ENCODE results near the gene AKNA. TPM values are rescaled to one million over a fixed set of nuclear protein-coding genes. Genes with fewer than 3 reads are reported as not detected.

AKNA gene
- total RNA-seq, 1 donor from 2014 or later: 16.0 TPM

GRCh38 chr9:114301798-114302565, 85.8 kb downstream of the AKNA start:
- H4K20me1 ChIP-seq (ENCODE audit: insufficient read depth, low read length): no peaks in the 10 kb centered on the region
- DNase-seq (ENCODE audit: low read depth) (no peak), FAIRE-seq (no peak)
- H3K9ac ChIP-seq (ENCODE audit: low read length): no peak overlapping the region
- no peaks in the 10 kb centered on the region for H3K27me3 ChIP-seq (ENCODE audit: insufficient read depth, low read length)
- no peaks in the 10 kb centered on the region for H3K79me2 ChIP-seq (ENCODE audit: insufficient read depth, low read length)
- Mint-ChIP-seq H3K4me1 (ENCODE audit: low read depth, unreplicated experiment) (peaks cover 2% of the 10 kb centered on the region), H3K36me3 (ENCODE audit: low read depth, unreplicated experiment) (peaks cover 28% of the 10 kb centered on the region), H3K4me3 (ENCODE audit: unreplicated experiment) (no peak overlapping the region), H3K9me3 (ENCODE audit: unreplicated experiment) (no peaks in the 10 kb centered on the region), H3K27me3 (ENCODE audit: low read depth, unreplicated experiment) (no peaks in the 10 kb centered on the region), H3K27ac (ENCODE audit: unreplicated experiment) (no peak overlapping the region)
- H3K27ac ChIP-seq (ENCODE audit: low read depth, low read length): no peak overlapping the region
- no peaks in the 10 kb centered on the region for H3K9me3 ChIP-seq (ENCODE audit: insufficient read depth, low read depth, low read length)
- H3K4me3 ChIP-seq (ENCODE audit: insufficient read depth, low read depth, low read length): no peak overlapping the region
- peaks cover 8% of the 10 kb centered on the region for H3K36me3 ChIP-seq (ENCODE audit: insufficient read depth, low read length)
- no peak overlapping the region for H3K4me2 ChIP-seq (ENCODE audit: low read length)
- TF ChIP-seq CTCF (IDR thresholded peaks at IDR 0.05; ENCODE audit: insufficient read depth, low read depth, low read length) (no peak), EZH2 (IDR thresholded peaks at IDR 0.05; ENCODE audit: insufficient read depth, low read length) (no peak)
- H3K4me1 ChIP-seq (ENCODE audit: insufficient read depth, low read length): no peaks in the 10 kb centered on the region
- H2AFZ ChIP-seq (ENCODE audit: low read depth, low read length): no peak overlapping the region

GRCh38 chr9:114300846-114301797, 86.7 kb downstream of the AKNA start:
- no peak for DNase-seq (ENCODE audit: low read depth)

More at GRCh38 chr9:114300846-114301797, 86.7 kb downstream of the AKNA start:
- Histone ChIP-seq H4K20me1 (ENCODE audit: insufficient read depth, low read length) (no peaks in the 10 kb centered on the region), H3K9me3 (ENCODE audit: insufficient read depth, low read depth, low read length) (no peaks in the 10 kb centered on the region), H3K4me2 (ENCODE audit: low read length) (no peak overlapping the region), H3K27me3 (ENCODE audit: insufficient read depth, low read length) (no peaks in the 10 kb centered on the region), H3K4me3 (ENCODE audit: insufficient read depth, low read depth, low read length) (no peak overlapping the region), H2AFZ (ENCODE audit: low read depth, low read length) (no peak overlapping the region), H3K9ac (ENCODE audit: low read length) (no peak overlapping the region), H3K79me2 (ENCODE audit: insufficient read depth, low read length) (no peaks in the 10 kb centered on the region), H3K27ac (ENCODE audit: low read depth, low read length) (no peak overlapping the region), H3K4me1 (ENCODE audit: insufficient read depth, low read length) (no peaks in the 10 kb centered on the region), H3K36me3 (ENCODE audit: insufficient read depth, low read length) (peaks cover 15% of the 10 kb centered on the region)
- no peak overlapping the region for H3K27ac Mint-ChIP-seq (ENCODE audit: unreplicated experiment)
- peaks cover 2% of the 10 kb centered on the region for H3K4me1 Mint-ChIP-seq (ENCODE audit: low read depth, unreplicated experiment)
- H3K36me3 Mint-ChIP-seq (ENCODE audit: low read depth, unreplicated experiment): peaks cover 30% of the 10 kb centered on the region
- TF ChIP-seq CTCF (IDR thresholded peaks at IDR 0.05; ENCODE audit: insufficient read depth, low read depth, low read length): no peak
- TF ChIP-seq EZH2 (IDR thresholded peaks at IDR 0.05; ENCODE audit: insufficient read depth, low read length): no peak
- no peak for FAIRE-seq
- H3K9me3 Mint-ChIP-seq (ENCODE audit: unreplicated experiment): no peaks in the 10 kb centered on the region
- no peaks in the 10 kb centered on the region for H3K27me3 Mint-ChIP-seq (ENCODE audit: low read depth, unreplicated experiment)
- H3K4me3 Mint-ChIP-seq (ENCODE audit: unreplicated experiment): no peak overlapping the region
